HUES64 (cell line): ENCODE data around the gene TMEM200C. TPM values are rescaled to one million over a fixed set of nuclear protein-coding genes. Genes with fewer than 3 reads are reported as not detected.
A peak's percentile ranks its signal among the peaks of the same experiment; 100 is the strongest.

ENCODE experiments used
- H3K27ac ChIP-seq: 2 replicates; pipeline ENCODE4 v1.7.0; 2013; ENCODE audit warnings: low read depth, low read length, inconsistent platforms
- H3K27me3 ChIP-seq: 2 replicates; pipeline ENCODE4 v1.6.1; 2013; ENCODE audit warnings: mild to moderate bottlenecking, low read length; ENCODE audit not compliant: insufficient read depth
- H3K36me3 ChIP-seq: 2 replicates; pipeline ENCODE4 v1.6.1; 2013; ENCODE audit warnings: mild to moderate bottlenecking, low read length; ENCODE audit not compliant: insufficient read depth
- H3K4me1 ChIP-seq: 2 replicates; pipeline ENCODE4 v1.6.1; 2013; ENCODE audit warnings: mild to moderate bottlenecking, low read length, moderate library complexity; ENCODE audit not compliant: insufficient read depth
- H3K4me3 ChIP-seq: 2 replicates; pipeline ENCODE4 v1.5.1; 2013; ENCODE audit warnings: mild to moderate bottlenecking, low read length, moderate library complexity
- H3K9ac ChIP-seq: 2 replicates; pipeline ENCODE4 v1.6.1; 2013; ENCODE audit warnings: mild to moderate bottlenecking, low read depth, low read length
- H3K9me3 ChIP-seq: 2 replicates; pipeline ENCODE4 v1.6.1; 2013; ENCODE audit warnings: low read depth, low read length; ENCODE audit not compliant: insufficient read depth
- WGBS: fragments of 150-250, 120-280 bp; methylation state at CpG from one replicate; pipeline ENCODE4 v1.1.7; 2013; ENCODE audit warnings: missing lambda C conversion rate; 5-methylcytosine and 5-hydroxymethylcytosine counted together
- polyA plus RNA-seq, 2 experiments: library from polyadenylated mRNA; stranded (reverse); fragments of 50-300 nt; gene quantifications; one replicate each; pipeline ENCODE4 v1.2.3, GENCODE V29; 2013

TMEM200C gene
- 5.3 TPM for polyA plus RNA-seq (2013, experiment 1 of 2)
- polyA plus RNA-seq (2013, experiment 2 of 2): 6.1 TPM

- peaks cover 54% of the 10 kb centered on the region for H3K27me3 ChIP-seq
- H3K27ac ChIP-seq: peak within 1 kb of the TSS; percentile 69
- no peaks in the 10 kb centered on the region for H3K9me3 ChIP-seq
- H3K9ac ChIP-seq: peak within 1 kb of the TSS; percentile 93
- H3K36me3 ChIP-seq: no peaks in the 10 kb centered on the region
- WGBS: under 1% methylated on average over 67 of the region's 83 CpGs
- H3K4me3 ChIP-seq: peak within 1 kb of the TSS; percentile 94
- peaks cover 27% of the 10 kb centered on the region for H3K4me1 ChIP-seq
Measured at GRCh38 chr18:5895299-5895875, at the start of gene TMEM200C. Gene TMEM200C, minus strand, starts transcription at chr18:5895522. Its CDS starts 3,459 bp downstream, at chr18:5892063.

- Histone ChIP-seq H3K27ac (no peak overlapping the region), H3K27me3 (no peaks in the 10 kb centered on the region), H3K36me3 (no peaks in the 10 kb centered on the region), H3K9me3 (no peaks in the 10 kb centered on the region), H3K4me3 (no peak overlapping the region), H3K9ac (no peak overlapping the region), H3K4me1 (peaks cover 18% of the 10 kb centered on the region)
- WGBS: 97% methylated on average over 2 of the region's 3 CpGs
Measured at GRCh38 chr18:5944448-5944847, 49.1 kb upstream of the TMEM200C start.

- H3K4me3 ChIP-seq: no peak overlapping the region
- H3K9me3 ChIP-seq: no peaks in the 10 kb centered on the region
- no peak overlapping the region for H3K27ac ChIP-seq
- H3K9ac ChIP-seq: no peak overlapping the region
- no peaks in the 10 kb centered on the region for H3K27me3 ChIP-seq
- no peaks in the 10 kb centered on the region for H3K36me3 ChIP-seq
- WGBS: 93% methylated on average over 5 of the region's 5 CpGs
- peaks cover 18% of the 10 kb centered on the region for H3K4me1 ChIP-seq
Measured at GRCh38 chr18:5943514-5943913, 48.2 kb upstream of the TMEM200C start.

GRCh38 chr18:5942591-5942990, 47.3 kb upstream of the TMEM200C start:
- 71% methylated on average over 6 of the region's 6 CpGs for WGBS
- H3K4me3 ChIP-seq: no peak overlapping the region
- H3K9ac ChIP-seq: no peak overlapping the region
- no peaks in the 10 kb centered on the region for H3K27me3 ChIP-seq
- no peaks in the 10 kb centered on the region for H3K36me3 ChIP-seq
- H3K9me3 ChIP-seq: no peaks in the 10 kb centered on the region
- no peak overlapping the region; the same call in 1 of the 2 replicates for H3K27ac ChIP-seq
- H3K4me1 ChIP-seq: peaks cover 15% of the 10 kb centered on the region

GRCh38 chr18:5941890-5942289, 46.6 kb upstream of the TMEM200C start:
- Histone ChIP-seq H3K36me3 (no peaks in the 10 kb centered on the region), H3K27ac (peak overlapping the region; percentile 29; the same call in 1 of the 2 replicates), H3K4me3 (no peak overlapping the region), H3K4me1 (peaks cover 15% of the 10 kb centered on the region), H3K9me3 (no peaks in the 10 kb centered on the region), H3K27me3 (no peaks in the 10 kb centered on the region), H3K9ac (no peak overlapping the region)
- WGBS: 15% methylated on average over 3 of the region's 3 CpGs

GRCh38 chr18:5939801-5940667, 44.7 kb upstream of the TMEM200C start:
- no peaks in the 10 kb centered on the region for H3K9me3 ChIP-seq
- peaks cover 15% of the 10 kb centered on the region for H3K4me1 ChIP-seq
- WGBS: 94% methylated on average over 7 of the region's 7 CpGs
- no peak overlapping the region for H3K4me3 ChIP-seq
- no peak overlapping the region for H3K9ac ChIP-seq
- H3K27ac ChIP-seq: no peak overlapping the region
- H3K27me3 ChIP-seq: no peaks in the 10 kb centered on the region
- H3K36me3 ChIP-seq: no peaks in the 10 kb centered on the region

GRCh38 chr18:5937795-5938194, 42.5 kb upstream of the TMEM200C start:
- Histone ChIP-seq H3K4me3 (no peak overlapping the region), H3K4me1 (peaks cover 15% of the 10 kb centered on the region)
- 95% methylated on average over 3 of the region's 3 CpGs for WGBS

GRCh38 chr18:5937121-5937520, 41.8 kb upstream of the TMEM200C start:
- no peak overlapping the region for H3K27ac ChIP-seq
- H3K9me3 ChIP-seq: no peaks in the 10 kb centered on the region
- 89% methylated on average over 7 of the region's 7 CpGs for WGBS

More at GRCh38 chr18:5937795-5938194, 42.5 kb upstream of the TMEM200C start:
- Histone ChIP-seq H3K9me3 (no peaks in the 10 kb centered on the region), H3K36me3 (no peaks in the 10 kb centered on the region), H3K27me3 (no peaks in the 10 kb centered on the region), H3K27ac (no peak overlapping the region), H3K9ac (no peak overlapping the region)

GRCh38 chr18:5930789-5931188, 35.5 kb upstream of the TMEM200C start:
- 86% methylated on average over 2 of the region's 2 CpGs for WGBS
- Histone ChIP-seq H3K27me3 (no peaks in the 10 kb centered on the region), H3K36me3 (no peaks in the 10 kb centered on the region), H3K9ac (no peak overlapping the region), H3K4me3 (no peak overlapping the region), H3K27ac (no peak overlapping the region), H3K9me3 (peaks cover 8% of the 10 kb centered on the region; the same call in 1 of the 2 replicates), H3K4me1 (no peaks in the 10 kb centered on the region)

More at GRCh38 chr18:5937121-5937520, 41.8 kb upstream of the TMEM200C start:
- peaks cover 10% of the 10 kb centered on the region for H3K4me1 ChIP-seq
- H3K36me3 ChIP-seq: no peaks in the 10 kb centered on the region
- no peaks in the 10 kb centered on the region for H3K27me3 ChIP-seq
- no peak overlapping the region for H3K4me3 ChIP-seq
- no peak overlapping the region for H3K9ac ChIP-seq

- no peaks in the 10 kb centered on the region for H3K9me3 ChIP-seq
- no peaks in the 10 kb centered on the region for H3K27me3 ChIP-seq
- 96% methylated on average over 3 of the region's 3 CpGs for WGBS
- H3K9ac ChIP-seq: no peak overlapping the region
- no peaks in the 10 kb centered on the region for H3K4me1 ChIP-seq
- no peak overlapping the region for H3K27ac ChIP-seq
- no peak overlapping the region for H3K4me3 ChIP-seq
- no peaks in the 10 kb centered on the region for H3K36me3 ChIP-seq
Measured at GRCh38 chr18:5918205-5918858, 23.0 kb upstream of the TMEM200C start.

GRCh38 chr18:5914951-5915350, 19.6 kb upstream of the TMEM200C start:
- H3K27me3 ChIP-seq: no peaks in the 10 kb centered on the region
- no peak overlapping the region for H3K9ac ChIP-seq
- no peak overlapping the region for H3K27ac ChIP-seq
- no peaks in the 10 kb centered on the region for H3K9me3 ChIP-seq
- WGBS: 93% methylated on average over 5 of the region's 5 CpGs
- no peak overlapping the region for H3K4me3 ChIP-seq
- peaks cover 2% of the 10 kb centered on the region; the same call in 1 of the 2 replicates for H3K4me1 ChIP-seq
- H3K36me3 ChIP-seq: no peaks in the 10 kb centered on the region
